ENCODE data around the gene SLC1A4.
"Not testable (repeated sequence)": the region's sequence is repeated elsewhere in the genome, so short reads cannot be mapped to it uniquely, and the experiment has no call there.

SLC1A4 gene

GRCh38 chr2:65000644-65001043 lies 11.4 kb downstream of the SLC1A4 start:
- no peak for TF ChIP-seq CTCF (IDR thresholded peaks at IDR 0.05; ENCODE audit: low read length, missing control alignments)
- DNase-seq (ENCODE audit: low read depth) = peak; percentile 15
- H3K4me3 ChIP-seq (replicated peaks; ENCODE audit: low read depth, low read length) = no peak overlapping the region

GRCh38 chr2:65003037-65003436 lies 13.8 kb downstream of the SLC1A4 start:
- H3K4me3 ChIP-seq (replicated peaks; ENCODE audit: low read depth, low read length) = no peak overlapping the region
- no peak for DNase-seq (ENCODE audit: low read depth)
- TF ChIP-seq CTCF (IDR thresholded peaks at IDR 0.05; ENCODE audit: low read length, missing control alignments) = no peak

DNA sequence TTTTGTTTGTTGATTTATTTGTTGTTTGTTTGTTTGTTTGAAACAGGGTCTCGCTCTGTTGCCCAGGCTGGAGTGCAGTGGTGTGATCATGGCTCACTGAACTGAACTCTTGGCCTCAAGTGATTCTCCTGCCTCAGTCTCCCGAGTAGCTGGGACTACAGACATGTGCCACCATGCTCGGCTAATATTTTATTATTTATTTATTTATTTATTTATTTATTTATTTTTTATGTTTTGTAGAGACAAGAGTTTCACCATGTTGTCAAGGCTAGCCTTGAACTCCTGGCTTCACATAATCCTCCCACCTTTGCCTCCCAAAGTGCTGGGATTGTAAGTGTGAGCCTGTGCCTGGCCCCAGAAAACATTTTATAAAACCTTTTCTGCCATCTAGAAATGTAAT lies 15.0 kb downstream of the SLC1A4 start:
- not testable (repeated sequence) for H3K4me3 ChIP-seq (replicated peaks; ENCODE audit: low read depth, low read length); DNase-seq (ENCODE audit: low read depth)

- no peak for TF ChIP-seq CTCF (IDR thresholded peaks at IDR 0.05; ENCODE audit: low read length, missing control alignments)
- H3K4me3 ChIP-seq (replicated peaks; ENCODE audit: low read depth, low read length) = no peak overlapping the region
- no peak for DNase-seq (ENCODE audit: low read depth)
Observed at GRCh38 chr2:65013776-65014175, 24.6 kb downstream of the SLC1A4 start.

DNA sequence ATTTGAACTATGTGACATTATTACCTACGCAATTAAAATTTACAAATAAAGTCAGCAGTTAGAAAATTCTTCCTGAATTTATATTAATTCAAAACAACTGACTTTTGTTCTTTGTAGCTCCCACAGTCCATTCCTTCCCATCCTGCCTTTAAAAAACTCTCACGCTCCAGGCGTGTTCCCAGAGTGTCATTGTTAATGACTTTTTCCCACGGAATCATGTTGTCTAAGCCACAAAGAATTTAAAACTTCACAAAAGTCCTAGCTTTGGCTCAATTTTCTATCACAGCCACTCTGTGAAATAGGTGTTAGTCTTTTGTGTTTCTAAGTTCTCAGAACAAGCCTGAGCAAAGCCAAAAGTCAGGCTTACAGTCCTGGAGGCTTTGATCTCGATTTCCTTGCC lies 26.5 kb downstream of the SLC1A4 start:
- DNase-seq (ENCODE audit: low read depth) = peak; percentile 14
- TF ChIP-seq CTCF (IDR thresholded peaks at IDR 0.05; ENCODE audit: low read length, missing control alignments) = no peak
- no peak overlapping the region for H3K4me3 ChIP-seq (replicated peaks; ENCODE audit: low read depth, low read length)

GRCh38 chr2:65016789-65017188 lies 27.6 kb downstream of the SLC1A4 start:
- DNase-seq (ENCODE audit: low read depth) = no peak
- H3K4me3 ChIP-seq (replicated peaks; ENCODE audit: low read depth, low read length) = no peak overlapping the region
- no peak for TF ChIP-seq CTCF (IDR thresholded peaks at IDR 0.05; ENCODE audit: low read length, missing control alignments)

DNA sequence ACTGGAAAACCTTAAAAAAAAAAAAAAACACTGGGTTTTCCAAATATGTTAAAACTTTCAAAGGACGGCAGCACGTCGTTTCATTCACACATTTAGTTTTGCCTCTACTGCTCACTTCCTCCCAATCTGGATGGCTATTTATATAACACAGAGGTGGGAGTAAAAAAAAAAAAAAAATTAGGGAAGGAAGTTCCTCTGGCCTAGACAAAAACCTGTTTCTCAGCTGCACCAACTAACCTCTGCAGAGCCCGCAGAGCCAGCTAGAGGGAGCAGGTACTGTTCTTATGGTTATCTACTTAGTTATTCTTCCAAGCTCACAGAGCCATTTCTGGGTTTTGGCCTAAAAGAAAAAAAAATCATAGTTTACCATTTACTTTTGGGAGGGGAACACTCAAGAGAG lies 28.1 kb downstream of the SLC1A4 start:
- no peak overlapping the region for H3K4me3 ChIP-seq (replicated peaks; ENCODE audit: low read depth, low read length)
- no peak for DNase-seq (ENCODE audit: low read depth)
- TF ChIP-seq CTCF (IDR thresholded peaks at IDR 0.05; ENCODE audit: low read length, missing control alignments) = peak; percentile 10

GRCh38 chr2:65018141-65018582 lies 29.0 kb downstream of the SLC1A4 start:
- TF ChIP-seq CTCF (IDR thresholded peaks at IDR 0.05; ENCODE audit: low read length, missing control alignments) = no peak
- DNase-seq (ENCODE audit: low read depth) = no peak
- no peak overlapping the region for H3K4me3 ChIP-seq (replicated peaks; ENCODE audit: low read depth, low read length)
